Activated CD4-positive, alpha-beta T cell treated with anti-CD3 and anti-CD28 coated beads, Interleukin-2, amount 50 U/mL, for 1 hour (primary cell): ENCODE results near the gene AR.

ENCODE experiments used
- DNase-seq: peaks from one replicate; pipeline ENCODE4 v3.0.0-alpha.2; 2020

Gene AR

GRCh38 chrX:67732864-67733263, 189.0 kb downstream of the AR start:
- DNase-seq = no peak

- no peak for DNase-seq
Observed at GRCh38 chrX:67734111-67734753, 190.4 kb downstream of the AR start.

GRCh38 chrX:67749536-67749935, 205.7 kb downstream of the AR start:
- no peak for DNase-seq

- DNase-seq = no peak
Observed at GRCh38 chrX:67750694-67751093, 206.9 kb downstream of the AR start.

- DNase-seq = no peak
Observed at GRCh38 chrX:67759018-67759417, 215.2 kb downstream of the AR start.

- no peak for DNase-seq
Observed at GRCh38 chrX:67777148-67777547, 233.3 kb downstream of the AR start.

GRCh38 chrX:67779099-67779498, 235.3 kb downstream of the AR start:
- DNase-seq = no peak
